ENCODE data around the gene ESAM.

ESAM gene

DNA sequence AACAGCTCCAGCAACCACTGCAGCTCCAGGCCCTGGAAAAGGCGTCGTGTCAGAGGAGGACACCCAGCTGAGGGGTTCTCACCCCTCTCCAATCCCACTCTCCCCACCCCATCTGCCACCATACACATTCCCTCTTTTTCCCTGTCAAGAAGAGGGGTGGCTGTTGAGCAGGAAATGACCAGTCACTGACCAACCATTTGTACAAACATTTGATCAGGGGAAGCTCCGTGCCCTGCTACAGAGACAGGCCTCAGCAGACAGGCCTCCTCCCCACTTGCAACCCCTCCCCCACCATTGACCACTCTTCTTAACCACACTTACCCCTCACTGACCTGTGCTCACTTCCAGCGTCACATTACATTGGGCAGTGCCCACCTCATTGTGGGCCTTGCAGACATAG, 7.8 kb downstream of the ESAM start:
- in situ Hi-C loops (cut with MboI; ENCODE audit: low sequenced_read_pairs): no loop called here

GRCh38 chr11:124753624-124754023, 8.5 kb downstream of the ESAM start:
- in situ Hi-C loops (cut with MboI; ENCODE audit: low sequenced_read_pairs): no loop called here

- in situ Hi-C loops (cut with MboI; ENCODE audit: low sequenced_read_pairs): no loop called here
These were observed 8.9 kb downstream of the ESAM start for GRCh38 chr11:124753205-124753604.

DNA sequence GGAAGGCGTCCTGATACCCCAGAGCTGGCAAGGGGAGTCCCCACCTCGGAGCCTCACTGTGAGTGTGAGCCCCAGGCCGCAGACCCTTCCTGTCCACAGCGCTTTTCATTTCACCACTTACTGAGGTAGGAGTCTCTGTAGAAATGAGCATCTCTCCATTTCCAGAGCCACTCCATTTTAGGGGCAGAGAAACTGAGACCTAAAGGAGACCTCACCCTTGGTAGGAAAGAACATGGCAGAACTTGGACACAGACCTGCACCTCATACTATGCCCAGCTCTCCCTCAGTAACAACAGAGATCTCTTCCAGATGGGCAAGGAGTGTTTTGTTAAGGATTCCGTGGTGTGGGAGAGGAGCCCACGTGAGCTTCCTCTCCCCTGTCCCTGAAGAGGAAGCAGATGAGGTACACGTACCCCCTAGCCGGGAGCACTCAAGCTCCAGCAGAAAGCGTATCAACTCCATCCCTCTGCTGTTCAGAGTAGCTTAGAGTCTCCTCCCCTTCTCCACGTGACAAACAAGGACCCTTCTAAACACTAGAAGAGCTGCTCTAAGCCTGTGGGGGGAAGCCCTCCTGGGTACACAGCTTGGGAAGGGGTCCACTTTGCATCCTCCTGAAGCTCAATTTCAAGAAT, 9.5 kb downstream of the ESAM start:
- in situ Hi-C loops (cut with MboI; ENCODE audit: low sequenced_read_pairs): no loop called here

GRCh38 chr11:124751741-124752470, 10.2 kb downstream of the ESAM start, which contains the start of gene VSIG2:
VSIG2 (minus strand) TSS chr11:124752255; CDS start chr11:124752137, 118 bp downstream.
- in situ Hi-C loops (cut with MboI; ENCODE audit: low sequenced_read_pairs): no loop called here

GRCh38 chr11:124751391-124751740, 10.7 kb downstream of the ESAM start:
- in situ Hi-C loops (cut with MboI; ENCODE audit: low sequenced_read_pairs): no loop called here

DNA sequence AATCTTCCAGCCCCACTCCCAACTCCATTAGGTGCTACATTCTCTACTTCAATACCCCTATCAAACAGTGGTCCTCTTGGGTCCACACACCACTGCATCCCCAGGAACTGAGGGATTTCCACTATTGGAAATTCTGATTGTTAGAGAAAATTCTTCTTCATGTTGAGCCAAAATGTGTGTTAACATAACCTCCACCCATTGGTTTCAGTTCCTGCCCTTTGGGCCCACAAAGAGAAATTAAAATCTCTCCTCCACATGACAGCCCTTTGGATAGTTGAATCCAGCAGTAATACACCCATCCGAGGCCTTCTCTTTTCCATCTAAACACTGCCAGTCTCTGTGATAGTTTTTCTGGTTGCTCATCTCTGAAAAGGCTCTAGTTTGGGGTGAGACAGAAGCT, 12.2 kb downstream of the ESAM start:
- in situ Hi-C loops (cut with MboI; ENCODE audit: low sequenced_read_pairs): loop anchor here (10.0 kb wide), 1 partner anchor 75 kb away; the partner anchor contains the start of genes SIAE and SPA17

GRCh38 chr11:124748481-124749343, 13.4 kb downstream of the ESAM start:
- in situ Hi-C loops (cut with MboI; ENCODE audit: low sequenced_read_pairs): loop anchor here (10.0 kb wide), 1 partner anchor 74 kb away; the partner anchor contains the start of genes SIAE and SPA17

DNA sequence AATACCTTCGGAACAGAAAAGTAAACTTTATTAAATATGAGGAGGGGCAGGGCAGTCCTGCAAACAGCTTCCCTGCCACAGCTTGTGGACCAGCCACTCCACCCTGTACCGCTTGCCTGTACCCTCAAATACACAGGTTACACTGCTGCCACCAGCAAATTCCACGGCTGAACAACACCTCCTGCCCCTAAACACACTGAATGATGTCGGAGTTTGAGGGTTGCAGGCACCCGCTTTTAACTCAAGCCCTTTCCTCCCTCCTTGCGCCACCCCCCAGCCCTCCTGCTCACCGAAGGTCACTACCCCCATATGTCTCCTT, 14.0 kb downstream of the ESAM start:
- in situ Hi-C loops (cut with MboI; ENCODE audit: low sequenced_read_pairs): loop anchor here (10.0 kb wide), 1 partner anchor 73 kb away; the partner anchor contains the start of genes SIAE and SPA17

DNA sequence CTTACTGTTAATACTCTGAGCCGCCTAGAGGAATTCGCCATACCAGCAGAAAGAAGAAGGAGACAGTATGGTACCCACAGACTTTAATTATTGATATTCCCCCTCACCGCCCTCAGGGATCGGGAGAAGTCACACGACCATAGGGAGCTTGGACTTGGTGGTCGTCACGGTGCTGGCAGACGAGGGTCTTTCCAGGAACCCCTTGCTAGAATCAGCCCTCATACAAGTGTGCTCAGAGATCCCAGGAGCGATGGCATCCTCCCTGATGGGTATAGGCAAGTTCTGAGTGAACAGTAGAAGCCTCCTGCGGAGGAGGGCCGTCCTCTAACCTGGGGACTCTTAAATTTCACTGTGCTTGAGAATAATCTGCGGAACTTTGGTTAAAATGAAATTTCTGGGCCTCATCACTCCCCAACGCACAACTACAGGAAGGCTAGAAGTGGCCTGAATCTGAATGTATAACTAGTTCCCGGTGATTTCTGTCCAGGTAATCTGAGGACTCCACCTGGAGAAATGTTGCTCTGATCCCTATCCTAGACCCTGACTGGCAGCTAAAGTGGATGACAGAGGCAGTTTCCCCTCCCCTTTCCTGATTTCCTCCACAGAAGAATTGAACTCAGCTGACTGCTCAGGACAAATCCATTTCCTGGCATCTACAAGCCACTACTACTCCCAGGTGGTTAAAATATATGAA, 14.5 kb downstream of the ESAM start:
- in situ Hi-C loops (cut with MboI; ENCODE audit: low sequenced_read_pairs): loop anchor here (10.0 kb wide), 1 partner anchor 73 kb away; the partner anchor contains the start of genes SIAE and SPA17

DNA sequence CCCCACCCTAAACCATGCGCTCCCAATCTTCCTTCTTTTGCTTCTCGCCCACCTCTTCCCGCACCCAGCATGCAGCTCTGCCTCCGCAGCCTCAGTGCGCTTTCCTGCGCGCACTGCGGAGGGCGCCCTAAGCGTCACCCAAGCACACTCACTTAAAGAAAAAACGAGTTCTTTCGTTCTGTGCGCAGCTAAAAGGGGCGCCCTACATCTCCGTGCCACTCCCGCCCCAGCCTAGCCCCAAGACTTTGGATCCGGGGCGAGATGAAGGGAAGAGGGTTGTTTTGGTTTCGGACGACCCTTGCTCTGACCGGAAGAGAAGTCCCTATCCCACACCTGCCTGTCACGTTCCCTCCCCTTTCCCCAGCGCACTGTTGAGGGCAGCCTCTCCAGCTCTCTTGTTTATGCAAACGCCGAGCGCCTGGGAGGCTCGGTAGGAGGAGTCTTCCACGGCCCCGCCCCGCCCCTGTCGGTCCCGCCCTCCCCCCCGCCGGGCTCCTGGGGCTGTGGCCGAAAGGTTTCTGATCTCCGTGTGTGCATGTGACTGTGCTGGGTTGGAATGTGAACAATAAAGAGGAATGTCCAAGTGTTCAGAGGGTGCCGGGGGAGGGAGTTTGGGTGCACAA, 15.4 kb downstream of the ESAM start:
- in situ Hi-C loops (cut with MboI; ENCODE audit: low sequenced_read_pairs): loop anchor here (10.0 kb wide), 1 partner anchor 72 kb away; the partner anchor contains the start of genes SIAE and SPA17

DNA sequence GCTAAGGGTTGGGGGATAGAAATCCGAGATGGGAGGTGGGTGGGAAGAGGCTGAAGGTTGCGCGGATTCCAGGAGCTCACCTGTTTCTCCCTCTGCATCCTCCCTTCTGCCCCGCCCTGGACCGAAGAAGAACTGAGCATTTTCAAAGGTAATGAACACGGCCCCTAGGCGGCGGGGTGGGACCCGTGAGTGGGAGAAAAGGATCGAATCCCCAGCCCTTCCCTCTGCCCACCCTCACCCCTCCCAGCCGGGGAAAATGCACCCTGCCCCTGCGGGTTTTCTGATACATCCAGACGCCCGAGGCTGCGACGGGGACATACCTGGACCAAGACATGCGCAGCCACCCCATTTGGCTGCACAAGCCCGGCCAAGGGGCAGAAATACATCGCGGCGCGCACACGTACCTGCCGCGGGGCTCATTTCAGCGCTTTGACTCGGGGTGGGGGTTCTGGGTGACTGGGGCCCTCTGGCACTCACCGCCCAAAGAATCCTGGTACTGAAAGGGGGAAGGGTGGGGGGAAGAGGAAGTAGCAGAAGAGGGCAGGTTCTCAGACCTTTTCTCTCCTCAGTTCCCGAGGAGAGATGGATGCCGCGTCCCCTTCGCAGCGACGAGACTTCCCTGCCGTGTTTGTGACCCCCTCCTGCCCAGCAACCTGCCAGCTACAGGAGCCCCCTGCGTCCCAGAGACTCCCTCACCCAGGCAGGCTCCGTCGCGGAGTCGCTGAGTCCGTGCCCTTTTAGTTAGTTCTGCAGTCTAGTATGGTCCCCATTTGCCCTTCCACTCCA, 16.1 kb downstream of the ESAM start:
- in situ Hi-C loops (cut with MboI; ENCODE audit: low sequenced_read_pairs): loop anchor here (10.0 kb wide), 1 partner anchor 71 kb away; the partner anchor contains the start of genes SIAE and SPA17

- in situ Hi-C loops (cut with MboI; ENCODE audit: low sequenced_read_pairs): loop anchor here (10.0 kb wide), 1 partner anchor 71 kb away; the partner anchor contains the start of genes SIAE and SPA17
These were observed 16.7 kb downstream of the ESAM start for GRCh38 chr11:124745270-124745834.

- in situ Hi-C loops (cut with MboI; ENCODE audit: low sequenced_read_pairs): loop anchor here (10.0 kb wide), 1 partner anchor 68 kb away; the partner anchor contains the start of genes SIAE and SPA17
These were observed 19.0 kb downstream of the ESAM start for GRCh38 chr11:124743050-124743449.

DNA sequence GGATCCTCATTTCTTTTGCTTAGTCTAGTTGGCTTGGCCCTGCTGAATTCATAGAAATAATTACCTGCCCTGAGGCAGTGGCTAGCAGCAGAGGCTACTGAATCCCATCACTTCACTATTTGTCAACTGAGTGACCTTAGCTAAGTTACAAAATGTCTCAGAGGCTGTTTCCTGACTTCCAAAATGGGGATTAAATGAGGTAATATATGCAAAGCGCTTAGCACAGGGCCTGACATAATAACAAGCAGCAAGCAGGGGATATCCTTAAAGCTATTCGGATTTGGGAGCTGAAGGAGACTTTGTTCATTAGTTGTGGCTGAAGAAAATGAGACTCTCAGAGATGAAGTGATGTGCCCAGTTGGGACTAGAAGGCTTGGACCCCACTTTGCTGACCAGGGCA, 19.5 kb downstream of the ESAM start:
- in situ Hi-C loops (cut with MboI; ENCODE audit: low sequenced_read_pairs): loop anchor here (10.0 kb wide), 1 partner anchor 68 kb away; the partner anchor contains the start of genes SIAE and SPA17

DNA sequence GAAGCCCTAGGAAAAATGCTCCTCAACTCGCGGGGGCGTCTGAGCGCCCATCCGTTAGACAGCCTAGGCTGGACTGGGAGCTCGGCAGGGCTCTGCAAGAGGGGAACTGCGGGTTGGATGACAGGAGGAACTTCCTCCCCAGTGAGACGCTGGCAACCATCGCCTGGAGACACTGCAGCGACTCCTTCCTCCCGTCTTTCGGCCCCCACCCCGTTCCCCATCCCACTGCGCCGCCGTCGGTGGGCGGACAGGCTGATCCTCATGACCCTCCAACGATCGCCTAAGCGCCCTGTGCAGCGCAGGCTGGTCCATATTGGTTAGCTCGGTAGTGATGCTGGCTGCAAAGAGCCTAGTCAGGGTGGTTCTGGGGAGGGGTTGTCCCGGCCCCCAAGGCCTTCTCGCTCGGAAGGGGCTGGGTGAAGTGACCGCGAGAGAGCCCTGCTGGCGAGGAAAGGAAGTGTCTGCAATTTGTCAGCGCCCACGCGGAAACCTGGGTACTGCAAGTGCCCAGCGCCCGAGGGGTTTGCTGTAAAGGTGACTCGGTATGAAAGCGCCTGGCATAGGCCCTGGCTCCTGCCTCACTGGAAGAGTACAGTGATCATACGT, 21.7 kb downstream of the ESAM start:
- in situ Hi-C loops (cut with MboI; ENCODE audit: low sequenced_read_pairs): loop anchor here (10.0 kb wide), 1 partner anchor 66 kb away; the partner anchor contains the start of genes SIAE and SPA17

DNA sequence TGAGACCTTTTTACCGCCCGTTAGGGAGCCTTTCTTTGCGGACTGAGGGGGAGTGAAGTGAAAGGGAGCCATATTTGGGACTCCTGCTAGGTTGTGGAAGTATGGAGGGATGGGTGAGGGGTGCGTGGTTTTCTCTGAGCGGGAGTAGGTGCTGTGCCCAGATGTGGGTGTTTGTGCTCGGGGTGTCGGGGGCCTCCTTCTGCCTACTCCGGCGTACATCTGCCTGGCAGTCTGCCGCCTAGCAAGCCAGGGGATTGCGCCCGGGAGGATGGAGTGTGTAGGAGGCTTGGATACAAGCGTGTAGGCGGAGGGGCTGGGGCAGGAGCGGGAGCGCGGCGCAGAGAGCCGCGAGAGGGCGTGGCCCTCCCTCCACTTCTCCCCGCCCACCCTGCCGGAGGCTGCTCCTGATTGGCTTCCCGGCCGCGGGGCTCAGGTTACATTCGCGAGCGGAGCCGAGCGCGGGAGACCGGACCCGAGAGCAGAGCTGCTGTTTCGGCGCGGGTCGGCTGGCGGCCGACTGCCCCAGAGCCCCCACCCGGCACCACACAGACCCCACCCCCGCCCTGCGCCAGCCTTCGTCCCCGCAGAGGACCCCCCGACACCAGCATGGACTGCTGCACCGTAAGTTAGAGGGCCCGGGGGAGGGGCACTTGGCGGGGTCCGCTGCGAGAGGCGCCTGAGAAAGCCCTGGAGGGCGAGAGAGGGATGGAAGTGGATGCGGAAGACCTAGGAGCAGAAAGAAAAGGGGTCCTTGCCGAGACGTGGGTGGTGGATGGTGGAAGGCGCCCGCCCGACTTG, 22.4 kb downstream of the ESAM start, which contains the start of gene NRGN:
NRGN (plus strand) TSS at position 464 of the 798 bp plus-strand sequence; CDS start at position 607, 143 bp downstream.
- in situ Hi-C loops (cut with MboI; ENCODE audit: low sequenced_read_pairs): loop anchor here (10.0 kb wide), 1 partner anchor 65 kb away; the partner anchor contains the start of genes SIAE and SPA17
